ENCODE results near the gene MDH2.

- TF ChIP-seq CTCF (IDR thresholded peaks at IDR 0.05), result no peak
- no peak for TF ChIP-seq POLR2A (IDR thresholded peaks at IDR 0.05)
- no peak for TF ChIP-seq EP300 (IDR thresholded peaks at IDR 0.05)
Measured at GRCh38 chr7:76071316-76072242, 23.7 kb downstream of the MDH2 start.
